Putamen (tissue), 1 donor: ENCODE results near the gene GALM.
"Not testable (repeated sequence)": the region's sequence is repeated elsewhere in the genome, so short reads cannot be mapped to it uniquely, and the experiment has no call there.

ENCODE experiments used
- DNase-seq: peaks from one replicate; pipeline ENCODE4 v3.0.0-alpha.2; 2016; ENCODE audit warnings: low spot score

The GALM gene

DNA sequence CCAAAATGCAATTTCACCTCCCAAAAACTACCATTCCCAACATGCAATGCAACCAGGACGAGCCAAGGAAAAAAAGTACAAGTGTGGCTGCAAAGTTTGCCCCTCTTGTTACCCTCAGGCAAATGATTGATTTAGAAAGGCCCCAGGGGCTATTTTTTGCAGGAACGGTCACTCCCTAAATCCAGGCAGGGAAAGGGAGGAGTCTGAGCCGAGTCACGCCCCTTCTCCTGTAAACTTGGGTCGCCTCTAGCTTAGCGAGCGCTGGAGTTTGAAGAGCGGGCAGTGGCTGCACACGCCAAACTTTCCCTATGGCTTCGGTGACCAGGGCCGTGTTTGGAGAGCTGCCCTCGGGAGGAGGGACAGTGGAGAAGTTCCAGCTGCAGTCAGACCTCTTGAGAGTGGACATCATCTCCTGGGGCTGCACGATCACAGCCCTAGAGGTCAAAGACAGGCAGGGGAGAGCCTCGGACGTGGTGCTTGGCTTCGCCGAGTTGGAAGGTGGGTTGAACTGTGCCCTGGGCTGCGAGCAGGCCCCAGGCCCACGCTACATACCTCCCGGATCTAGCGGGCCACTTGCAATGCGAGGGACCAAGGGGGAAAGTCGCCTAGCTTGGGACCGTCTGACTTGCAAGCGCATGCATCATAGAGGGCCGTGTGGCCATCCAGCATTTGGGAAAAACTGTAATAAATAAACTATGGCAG, at the start of gene GALM:
TSS of gene GALM (plus strand) at position 261 of the 702 bp plus-strand sequence. CDS start at position 309, 48 bp downstream.
- DNase-seq, result peak; percentile 77

DNA sequence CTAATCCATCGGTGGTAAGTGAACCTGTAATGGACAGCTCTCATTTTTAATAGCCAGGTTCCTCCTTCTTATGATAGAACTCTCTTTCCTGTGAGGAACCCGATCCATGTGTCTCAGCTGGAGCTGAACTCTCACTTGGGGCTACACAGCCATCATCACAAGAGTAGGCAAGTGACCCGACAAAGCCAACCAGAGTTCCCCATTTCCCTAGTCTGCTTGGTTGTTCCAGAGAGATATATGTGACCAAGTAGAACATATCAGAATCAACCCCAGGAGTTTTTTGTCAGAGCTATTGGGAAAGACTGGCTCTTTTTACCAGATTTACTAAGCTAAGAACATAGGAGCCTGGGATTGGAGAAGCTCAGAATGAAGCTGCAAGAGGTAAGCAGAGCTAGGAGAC, 48.6 kb upstream of the GALM start:
- no peak for DNase-seq

DNA sequence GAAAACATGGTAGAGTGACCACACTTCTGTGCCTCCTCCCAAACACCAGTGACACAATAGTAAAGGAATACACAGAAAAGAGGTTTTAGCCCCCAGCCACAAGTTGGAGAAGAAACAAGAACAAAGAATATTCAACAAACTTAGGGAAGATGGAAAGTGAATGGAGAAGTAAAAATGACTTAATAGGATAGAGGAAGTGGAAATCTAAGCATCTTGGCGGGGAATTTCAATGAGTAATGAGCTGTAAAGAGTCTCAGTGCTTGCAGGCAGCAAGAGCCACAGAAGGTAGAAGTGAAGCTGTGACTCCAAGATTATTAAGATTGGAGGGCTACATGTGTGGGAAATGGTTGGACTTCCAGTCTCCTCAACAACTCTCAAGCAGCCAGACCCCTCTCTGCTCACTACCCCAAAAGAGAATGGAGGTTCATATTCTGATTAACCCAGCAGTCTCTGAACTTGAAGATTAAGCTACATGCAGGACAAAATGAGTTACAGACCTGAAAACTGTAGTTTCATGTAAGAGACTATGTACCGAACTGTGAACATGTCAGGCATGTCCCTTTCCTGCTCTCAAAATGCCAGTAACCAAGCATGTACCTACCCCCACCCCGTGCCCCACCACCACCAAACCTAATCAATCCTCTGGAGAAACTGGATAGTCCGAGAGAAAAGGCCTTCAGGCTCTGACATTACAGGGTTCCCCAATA, 46.3 kb upstream of the GALM start:
- no peak for DNase-seq

DNA sequence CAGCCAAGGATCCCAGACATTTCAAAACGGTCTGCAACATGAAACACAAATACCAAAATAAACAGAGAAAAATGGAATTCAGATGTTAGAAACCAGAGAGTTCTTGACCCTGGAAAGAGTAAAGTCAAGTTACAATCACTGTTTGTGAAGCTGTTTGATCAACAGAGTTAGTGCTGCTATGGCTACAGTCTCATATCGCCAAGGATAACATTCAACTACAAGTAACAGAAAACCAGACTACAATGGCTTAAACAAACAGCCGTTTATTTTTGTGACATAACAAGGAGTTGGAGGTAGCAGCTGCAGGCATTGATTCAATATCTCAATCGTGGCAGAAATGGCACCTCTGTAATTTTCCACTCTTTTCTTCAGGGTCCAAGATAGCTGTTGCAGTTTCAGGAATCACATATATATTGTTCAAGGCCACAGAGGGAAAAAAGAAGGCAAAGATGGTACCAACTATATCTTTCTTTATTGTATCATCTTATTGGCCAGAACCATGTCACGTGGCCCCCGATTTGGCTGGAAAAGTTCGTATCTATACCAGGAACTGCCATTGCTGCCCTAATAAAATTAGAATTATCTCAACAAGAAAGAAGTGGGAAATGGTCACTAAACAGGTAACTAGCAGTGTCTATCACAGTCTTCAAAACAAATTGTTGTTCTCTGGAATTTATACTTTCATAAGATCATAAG, 45.5 kb upstream of the GALM start:
- DNase-seq, result no peak

DNA sequence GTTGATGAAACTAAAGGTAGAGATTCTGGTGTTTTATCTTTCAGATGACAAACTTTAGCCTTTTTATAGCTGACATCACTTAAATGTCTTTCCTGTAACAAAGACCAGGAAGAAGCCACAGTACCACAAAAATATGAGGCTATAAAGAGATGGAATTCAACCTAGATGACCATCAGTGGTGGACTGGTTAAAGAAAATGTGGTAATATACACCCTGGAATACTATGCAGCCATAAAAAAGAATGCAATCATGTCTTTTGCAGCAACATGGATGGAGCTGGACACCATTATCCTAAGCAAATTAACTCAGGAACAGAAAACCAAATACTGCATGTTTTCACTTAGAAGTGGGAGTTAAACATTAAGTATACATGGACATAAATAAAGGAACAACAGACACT, 44.9 kb upstream of the GALM start:
- DNase-seq, result no peak

DNA sequence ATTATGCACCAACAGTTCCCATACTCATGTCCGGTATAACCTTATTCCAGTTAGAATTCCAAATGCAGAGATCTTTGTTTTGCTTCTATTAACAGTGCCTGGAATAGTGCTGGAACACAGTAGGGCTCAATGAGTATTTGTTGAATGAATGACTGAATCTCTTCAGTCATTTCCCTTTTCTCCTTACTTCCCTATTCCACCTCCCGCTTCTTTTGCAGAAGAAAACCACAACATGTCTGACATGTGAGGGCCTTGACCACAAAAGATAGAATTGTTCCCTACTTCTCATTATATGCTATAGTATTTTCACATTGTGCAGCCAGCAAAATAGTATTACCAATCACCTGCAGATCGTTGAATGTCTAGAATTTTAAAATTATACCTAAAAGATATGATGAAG, 43.7 kb upstream of the GALM start:
- DNase-seq, result no peak

DNA sequence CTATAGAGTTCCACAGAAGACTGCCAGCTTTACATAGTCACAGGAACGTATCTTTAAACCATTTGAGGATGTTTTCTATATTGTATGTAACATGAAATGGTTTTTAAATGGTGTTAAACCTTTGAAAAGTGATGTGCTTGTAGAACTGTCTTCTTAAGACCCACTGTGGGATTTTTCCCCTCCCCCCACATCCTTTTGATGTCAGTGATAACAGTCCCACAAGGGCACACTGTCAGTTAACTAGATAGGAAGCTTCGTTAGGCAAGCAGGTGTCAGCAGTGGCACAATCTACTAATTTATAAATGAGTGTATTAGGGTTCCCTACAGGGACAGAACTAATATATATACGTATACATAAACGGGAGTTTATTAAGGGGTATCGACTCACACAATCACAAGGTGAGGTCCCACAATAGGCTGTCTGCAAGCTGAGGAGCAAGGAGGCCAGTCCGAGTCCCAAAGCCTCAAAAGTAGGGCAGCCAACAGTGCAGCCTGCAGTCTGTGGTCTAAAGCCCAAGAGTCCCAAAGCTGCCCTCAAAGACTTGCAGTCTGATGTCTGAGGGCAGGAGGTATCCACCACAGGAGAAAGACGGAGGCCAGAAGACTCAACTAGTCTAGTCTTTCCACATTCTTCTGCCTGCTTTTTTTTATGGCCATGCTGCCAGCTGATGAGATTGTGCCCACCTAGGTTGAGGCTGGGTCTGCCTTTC, 39.4 kb upstream of the GALM start:
- DNase-seq, result no peak

DNA sequence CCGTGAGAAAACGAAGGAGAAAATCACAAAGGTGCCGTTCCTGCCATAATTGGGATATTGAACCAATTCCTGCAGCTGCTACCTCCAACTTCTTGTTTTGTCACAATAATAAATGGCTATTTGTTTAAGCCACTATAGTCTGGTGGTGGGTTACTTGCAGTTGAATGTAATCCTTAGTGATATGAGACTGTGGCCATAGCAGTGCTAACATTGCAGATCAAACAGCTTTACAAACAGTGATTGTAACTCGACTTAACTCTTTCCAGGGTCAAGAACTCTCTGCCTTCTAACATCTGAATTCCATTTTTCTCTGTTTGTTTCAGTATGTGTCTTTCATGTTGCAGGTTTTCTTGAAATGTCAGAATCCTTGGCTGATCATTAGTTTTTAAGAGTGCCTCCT, 38.5 kb upstream of the GALM start:
- DNase-seq, result no peak

DNA sequence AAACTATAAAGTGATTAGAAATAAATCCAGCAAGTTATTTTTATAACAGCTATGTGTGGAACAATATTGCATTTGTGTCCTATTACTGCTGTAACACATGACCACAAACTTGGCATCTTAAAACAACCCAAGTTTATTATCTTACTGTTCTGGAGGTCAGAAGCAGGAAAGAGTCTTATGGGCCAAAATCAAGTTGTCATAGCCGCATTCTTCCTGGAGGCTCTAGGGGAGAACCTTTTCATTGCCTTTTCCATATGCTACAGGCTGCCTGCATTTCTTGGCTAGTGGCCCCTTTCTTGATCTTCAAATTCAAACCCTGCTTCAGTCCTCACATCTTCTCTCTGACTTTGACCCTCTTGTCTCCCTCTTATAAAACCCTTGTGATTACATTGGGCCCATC, 36.2 kb upstream of the GALM start:
- no peak for DNase-seq

DNA sequence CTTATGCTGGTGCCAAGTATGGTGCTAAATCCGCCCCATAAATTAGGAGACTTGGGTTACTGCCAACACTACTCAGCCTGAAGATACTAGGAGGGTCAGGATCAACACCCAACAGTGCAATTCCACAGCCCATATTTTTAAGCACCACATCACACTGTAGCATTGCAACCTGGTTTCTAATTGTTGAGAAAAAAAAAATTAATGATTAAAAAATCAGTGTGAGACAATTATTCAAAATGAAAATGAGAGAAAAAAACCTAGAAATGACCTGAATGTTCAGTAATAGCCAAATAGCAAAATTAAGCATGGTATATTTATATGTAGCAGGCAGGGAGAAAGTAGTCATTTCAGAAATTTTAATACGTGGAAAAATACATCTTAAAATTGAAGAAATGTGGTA, 33.9 kb upstream of the GALM start:
- DNase-seq, result no peak

DNA sequence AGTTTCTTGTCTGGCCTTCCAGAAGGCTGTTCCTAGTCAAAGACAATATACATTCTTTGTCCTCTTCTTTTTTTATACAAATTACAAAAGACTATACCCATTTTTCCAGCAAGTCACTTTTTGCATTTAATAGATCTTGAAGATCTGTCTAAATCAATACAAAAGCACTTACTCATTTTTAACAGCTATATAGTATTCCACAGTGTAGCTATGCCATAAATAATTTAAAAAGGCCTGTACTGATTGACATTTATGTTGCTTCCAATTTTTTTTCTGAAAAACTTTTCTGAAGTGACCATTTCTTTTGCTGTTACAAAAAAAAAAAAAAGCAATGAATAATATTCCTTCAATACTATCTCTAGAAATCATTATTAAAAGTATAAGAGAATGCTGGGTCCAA, 32.9 kb upstream of the GALM start:
- no peak for DNase-seq

DNA sequence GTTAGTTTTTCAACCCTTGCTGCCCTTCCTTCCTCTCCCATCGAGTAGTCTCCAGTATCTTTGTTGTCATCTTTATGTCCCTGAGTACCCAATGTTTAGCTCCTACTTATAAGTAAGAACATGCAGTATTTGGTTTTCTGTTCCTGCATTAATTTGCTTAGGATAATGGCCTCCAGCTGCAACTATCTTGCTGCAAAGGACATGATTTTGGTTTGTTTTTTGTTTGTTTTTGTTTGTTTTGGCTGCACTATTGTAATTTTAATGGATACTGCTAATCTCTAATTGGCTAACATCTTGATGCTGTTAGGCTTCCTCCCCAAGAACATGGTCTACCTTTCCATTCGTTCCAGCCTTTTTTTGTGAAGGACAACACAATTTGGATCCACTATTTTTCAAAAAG, 32.0 kb upstream of the GALM start:
- no peak for DNase-seq

DNA sequence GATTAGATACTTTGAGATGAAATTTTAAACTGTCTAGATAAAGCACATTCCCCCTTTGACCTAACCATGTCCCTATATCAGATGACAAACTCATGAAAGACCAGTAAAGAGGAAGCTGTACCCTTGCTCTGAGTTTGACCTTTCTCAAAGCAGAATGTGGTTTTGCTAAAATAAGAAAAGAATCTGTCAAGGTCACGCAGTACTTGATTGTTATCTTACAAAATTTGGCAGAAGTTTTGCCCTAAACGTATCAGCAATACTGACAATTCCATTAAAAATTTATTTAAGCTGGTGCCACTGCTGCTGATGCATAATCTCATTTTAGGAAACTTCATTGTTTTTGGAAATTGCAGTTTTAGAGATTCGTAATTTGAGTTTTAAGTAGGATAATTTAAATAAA, 31.2 kb upstream of the GALM start:
- no peak for DNase-seq

DNA sequence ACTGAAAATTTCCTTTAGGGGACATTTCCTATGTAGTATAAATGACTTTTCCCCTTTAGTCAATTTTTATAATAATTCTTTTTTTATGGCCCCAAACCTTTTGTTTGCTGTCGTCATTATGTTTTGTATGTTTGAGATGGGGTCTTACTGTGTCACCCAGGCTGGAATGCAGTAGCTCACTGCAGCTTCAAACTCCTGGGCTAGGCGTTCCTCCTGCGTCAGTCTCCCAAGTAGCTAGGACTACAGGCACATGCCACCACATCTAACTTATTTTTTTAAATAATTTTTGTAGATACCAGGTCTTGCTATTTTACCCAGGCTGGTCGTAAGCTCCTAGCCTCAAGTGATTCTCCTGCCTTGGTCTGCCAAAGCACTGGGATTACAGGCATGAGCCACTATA, 30.8 kb upstream of the GALM start:
- DNase-seq, result no peak

DNA sequence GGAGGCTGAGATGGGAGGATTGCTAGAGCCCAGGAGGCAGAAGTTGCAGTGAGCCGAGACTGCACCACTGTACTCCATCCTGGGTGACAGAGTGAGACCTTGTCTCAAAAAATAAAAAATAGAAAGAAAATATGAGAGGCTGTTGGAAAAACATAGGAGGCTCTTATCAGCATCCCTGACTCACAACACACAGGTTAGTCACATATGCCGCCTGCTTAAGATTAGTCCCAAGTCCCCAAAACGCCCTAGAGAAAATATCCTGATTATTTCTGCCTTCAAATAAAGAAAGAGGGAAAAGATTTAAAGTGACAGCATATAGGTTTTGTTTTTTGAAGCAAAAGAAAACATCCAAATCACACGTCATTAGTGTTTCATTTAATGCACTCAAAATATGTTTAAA, 29.8 kb upstream of the GALM start:
- no peak for DNase-seq

DNA sequence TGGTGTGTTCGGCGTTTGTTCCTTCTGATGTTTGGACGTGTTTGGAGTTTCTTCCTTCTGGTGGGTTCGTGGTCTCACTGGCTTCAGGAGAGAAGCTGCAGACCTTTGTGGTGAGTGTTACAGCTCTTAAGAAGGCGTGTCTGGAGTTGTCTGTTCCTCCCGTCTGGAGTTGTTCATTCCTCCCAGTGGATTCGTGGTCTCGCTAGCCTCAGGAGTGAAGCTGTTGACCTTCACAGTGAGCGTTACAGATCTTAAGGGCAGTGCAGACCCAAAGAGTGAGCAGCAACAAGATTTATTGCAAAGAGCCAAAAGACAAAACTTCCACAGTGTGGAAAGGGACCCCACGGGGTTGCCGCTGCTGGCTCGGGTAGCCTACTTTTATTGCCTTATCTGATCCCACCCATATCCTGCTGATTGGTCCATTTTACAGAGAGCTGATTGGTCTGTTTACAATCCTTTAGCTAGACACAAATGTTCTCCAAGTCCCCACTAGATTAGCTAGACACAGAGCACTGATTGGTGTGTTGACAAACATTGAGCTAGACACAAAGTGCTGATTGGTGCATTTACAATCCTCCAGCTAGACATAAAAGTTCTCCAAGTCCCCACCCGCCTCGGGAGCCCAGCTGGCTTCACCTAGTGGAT, 23.4 kb upstream of the GALM start:
- not testable (repeated sequence) for DNase-seq

DNA sequence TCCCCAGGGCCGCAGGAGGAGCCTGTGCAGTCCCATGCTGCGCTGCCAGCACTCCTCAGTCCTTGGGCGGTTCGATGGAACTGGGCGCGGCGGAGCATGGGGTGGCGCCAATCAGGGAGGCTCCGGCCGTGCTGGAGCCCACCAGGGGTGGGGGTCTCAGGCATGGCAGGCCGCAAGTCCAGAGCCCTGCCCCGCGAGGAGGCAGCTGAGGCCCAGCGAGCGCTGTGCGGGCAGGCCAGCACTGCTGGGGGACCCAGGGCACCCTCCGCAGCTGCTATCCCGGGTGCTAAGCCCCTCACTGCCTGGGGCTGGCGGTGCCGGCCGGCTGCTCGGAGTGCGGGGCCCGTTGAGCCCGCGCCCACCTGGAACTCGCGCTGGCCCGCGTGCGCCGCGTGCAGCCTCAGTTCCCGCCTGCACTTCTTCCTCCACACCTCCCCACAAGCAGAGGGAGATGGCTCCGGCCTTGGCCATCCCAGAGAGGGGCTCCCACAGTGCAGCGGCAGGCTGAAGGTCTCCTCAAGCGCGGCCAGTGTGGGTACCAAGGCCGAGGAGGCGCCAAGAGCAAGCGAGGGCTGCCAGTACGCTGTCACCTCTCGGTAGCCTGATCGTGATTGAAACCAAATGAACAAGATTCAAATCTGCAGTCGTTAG, 22.8 kb upstream of the GALM start:
- no peak for DNase-seq

DNA sequence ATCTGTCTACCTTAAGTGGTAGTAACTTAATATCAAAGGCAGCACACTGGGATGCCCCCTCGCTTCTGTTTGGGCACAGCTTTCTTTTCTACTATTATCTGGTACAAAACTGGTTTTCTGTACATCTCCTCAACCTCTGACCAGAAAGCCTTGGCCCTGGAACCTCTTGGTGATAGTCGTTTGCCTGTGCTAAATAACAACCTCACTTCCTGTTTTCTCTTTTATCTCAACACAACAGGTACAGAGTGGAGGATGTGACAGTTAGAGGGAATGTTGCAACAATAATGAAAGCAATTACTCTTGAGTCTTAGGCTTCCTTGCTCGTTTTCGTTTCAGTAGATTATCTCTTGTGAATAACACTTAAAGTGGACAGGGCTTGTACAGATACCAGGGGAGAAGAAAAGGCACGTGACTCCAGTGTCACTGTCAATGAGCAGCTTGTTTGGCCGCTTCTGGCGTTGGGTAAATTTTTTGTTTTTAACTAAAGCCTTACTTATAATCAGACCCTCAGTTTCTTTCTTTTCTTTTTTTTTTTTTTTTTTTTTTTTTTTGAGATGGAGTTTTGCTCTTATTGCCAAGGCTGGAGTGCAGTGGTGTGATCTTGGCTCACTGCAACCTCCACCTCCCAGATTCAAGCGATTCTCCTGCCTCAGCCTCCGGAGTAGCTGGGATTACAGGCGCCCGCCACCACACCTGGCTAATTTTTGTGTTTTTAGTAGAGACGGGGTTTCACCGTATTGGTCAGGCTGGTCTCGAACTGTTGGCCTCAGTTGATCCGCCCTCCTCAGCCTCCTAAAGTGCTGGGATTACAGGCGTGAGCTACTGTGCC, 22.0 kb upstream of the GALM start:
- DNase-seq, result not testable (repeated sequence)

DNA sequence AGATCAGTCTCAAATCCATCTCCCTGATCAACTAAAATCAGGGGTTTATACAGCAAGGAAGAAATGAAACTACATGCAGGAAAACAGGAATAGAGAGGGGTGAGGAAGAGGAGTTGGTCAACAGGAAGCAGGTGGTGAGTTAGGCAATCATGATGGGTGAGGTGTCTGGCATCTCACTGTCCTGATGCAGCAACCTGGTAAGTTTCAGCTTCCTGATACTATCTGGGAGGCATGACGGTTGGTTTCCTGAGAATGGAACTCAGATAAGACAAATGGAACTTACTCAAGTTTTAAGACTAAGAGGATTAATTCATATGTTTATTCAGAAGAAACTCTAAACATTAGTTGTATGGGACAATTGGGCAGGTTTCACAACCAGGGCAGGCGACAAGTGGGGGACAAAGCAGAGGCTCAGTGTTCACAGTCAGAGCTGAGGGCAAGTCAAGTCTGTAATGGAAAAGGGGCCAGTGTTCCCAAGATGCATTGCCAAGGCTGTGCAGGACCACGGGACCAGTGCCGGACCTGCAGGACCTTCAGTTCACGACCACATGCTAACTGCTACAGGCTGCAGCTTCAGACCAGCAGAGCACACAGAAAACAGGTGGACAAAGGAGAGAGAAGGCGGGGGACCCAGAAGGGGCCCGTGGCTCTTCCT, 17.7 kb upstream of the GALM start:
- no peak for DNase-seq

DNA sequence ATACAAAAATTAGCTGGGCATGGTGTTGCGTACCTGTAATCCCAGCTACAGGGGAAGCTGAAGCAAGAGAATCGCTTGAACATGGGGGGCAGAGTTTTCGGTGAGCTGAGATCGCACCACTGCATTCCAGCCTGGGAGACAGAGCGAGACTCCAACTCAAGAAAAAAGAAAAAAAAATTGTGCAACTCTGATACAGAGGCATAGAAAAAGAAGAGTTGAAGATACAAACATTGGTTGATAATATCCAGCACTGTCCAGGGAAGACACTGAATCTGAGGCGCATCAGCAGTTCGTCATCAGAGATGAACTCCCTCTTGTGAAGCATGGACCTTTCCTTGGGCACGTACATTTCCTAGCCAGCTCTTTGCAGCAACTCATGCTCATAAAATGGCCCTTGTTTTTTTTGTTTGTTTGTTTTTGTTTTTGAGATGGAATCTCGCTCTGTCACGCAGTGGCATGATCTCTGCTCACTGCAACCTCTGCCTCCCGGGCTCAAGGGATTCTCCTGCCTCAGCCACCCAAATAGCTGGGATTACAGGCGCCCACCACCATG, 16.7 kb upstream of the GALM start:
- DNase-seq, result no peak
